Activated naive CD4-positive, alpha-beta T cell treated with anti-CD3 and anti-CD28 coated beads, Interleukin-2, amount 50 U/mL, for 24 hours (primary cell): Measurements from ENCODE around the gene NOL6.
"Not testable (repeated sequence)": the region's sequence is repeated elsewhere in the genome, so short reads cannot be mapped to it uniquely, and the experiment has no call there.

Experiments used
- H3K27ac Mint-ChIP-seq: one replicate; pipeline ENCODE4 v1.8.0; 2021; ENCODE audit warnings: mild to moderate bottlenecking, mixed read lengths
- H3K27me3 Mint-ChIP-seq: one replicate; pipeline ENCODE4 v1.8.0; 2021; ENCODE audit warnings: mixed read lengths
- H3K36me3 Mint-ChIP-seq: one replicate; pipeline ENCODE4 v1.8.0; 2021; ENCODE audit warnings: mixed read lengths
- H3K4me1 Mint-ChIP-seq: one replicate; pipeline ENCODE4 v1.8.0; 2021; ENCODE audit warnings: mixed read lengths
- H3K4me3 Mint-ChIP-seq: one replicate; pipeline ENCODE4 v1.8.0; 2021; ENCODE audit warnings: mild to moderate bottlenecking, mixed read lengths
- H3K9me3 Mint-ChIP-seq: one replicate; pipeline ENCODE4 v1.8.0; 2021; ENCODE audit warnings: mixed read lengths

Gene NOL6

GRCh38 chr9:33435821-33436277, 37.9 kb downstream of the NOL6 start:
- Mint-ChIP-seq H3K9me3 (no peaks in the 10 kb centered on the region), H3K27me3 (no peaks in the 10 kb centered on the region), H3K4me1 (peaks cover 13% of the 10 kb centered on the region), H3K4me3 (no peak overlapping the region), H3K27ac (no peak overlapping the region), H3K36me3 (peaks cover 4% of the 10 kb centered on the region)

GRCh38 chr9:33434317-33435105, 39.2 kb downstream of the NOL6 start:
- H3K4me1 Mint-ChIP-seq = peaks cover 4% of the 10 kb centered on the region
- H3K27ac Mint-ChIP-seq = no peak overlapping the region
- no peak overlapping the region for H3K4me3 Mint-ChIP-seq
- no peaks in the 10 kb centered on the region for H3K27me3 Mint-ChIP-seq
- H3K36me3 Mint-ChIP-seq = no peaks in the 10 kb centered on the region
- H3K9me3 Mint-ChIP-seq = no peaks in the 10 kb centered on the region

DNA sequence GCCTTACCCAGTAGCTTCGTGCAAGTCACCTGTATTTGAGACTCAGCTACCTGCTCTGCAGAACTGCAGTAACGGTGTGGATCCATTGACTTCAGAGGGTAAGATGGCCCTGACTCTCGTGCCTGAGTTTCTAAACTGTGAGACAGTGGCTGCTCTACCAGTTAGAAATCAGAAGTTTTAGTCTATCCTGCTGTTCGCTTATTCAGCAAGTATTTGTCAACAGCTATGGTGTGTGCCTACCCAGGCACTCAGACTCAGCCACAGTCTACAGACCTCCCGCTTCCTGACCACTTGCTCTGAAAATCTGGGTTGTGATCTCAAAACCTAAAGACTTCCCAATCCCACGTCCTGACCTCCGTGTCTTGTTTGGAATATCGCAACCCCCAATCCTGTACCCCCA, 39.9 kb downstream of the NOL6 start:
- no peak overlapping the region for H3K27ac Mint-ChIP-seq
- H3K36me3 Mint-ChIP-seq = no peaks in the 10 kb centered on the region
- no peaks in the 10 kb centered on the region for H3K9me3 Mint-ChIP-seq
- H3K4me3 Mint-ChIP-seq = no peak overlapping the region
- peaks cover 4% of the 10 kb centered on the region for H3K4me1 Mint-ChIP-seq
- no peaks in the 10 kb centered on the region for H3K27me3 Mint-ChIP-seq

- Mint-ChIP-seq H3K36me3 (no peaks in the 10 kb centered on the region), H3K27ac (no peak overlapping the region), H3K4me3 (no peak overlapping the region), H3K9me3 (no peaks in the 10 kb centered on the region), H3K27me3 (no peaks in the 10 kb centered on the region), H3K4me1 (no peaks in the 10 kb centered on the region)
Observed at GRCh38 chr9:33431420-33431819, 42.3 kb downstream of the NOL6 start.

GRCh38 chr9:33430942-33431341, 42.8 kb downstream of the NOL6 start:
- H3K4me3 Mint-ChIP-seq = no peak overlapping the region
- H3K4me1 Mint-ChIP-seq = no peaks in the 10 kb centered on the region
- H3K36me3 Mint-ChIP-seq = no peaks in the 10 kb centered on the region
- no peak overlapping the region for H3K27ac Mint-ChIP-seq
- H3K27me3 Mint-ChIP-seq = no peaks in the 10 kb centered on the region
- H3K9me3 Mint-ChIP-seq = no peaks in the 10 kb centered on the region

GRCh38 chr9:33429256-33429985, 44.3 kb downstream of the NOL6 start:
- H3K4me1 Mint-ChIP-seq = no peaks in the 10 kb centered on the region
- H3K9me3 Mint-ChIP-seq = no peaks in the 10 kb centered on the region
- H3K27ac Mint-ChIP-seq = no peak overlapping the region
- H3K36me3 Mint-ChIP-seq = no peaks in the 10 kb centered on the region
- H3K4me3 Mint-ChIP-seq = no peak overlapping the region
- H3K27me3 Mint-ChIP-seq = no peaks in the 10 kb centered on the region

- Mint-ChIP-seq H3K9me3 (no peaks in the 10 kb centered on the region), H3K4me3 (no peak overlapping the region), H3K36me3 (no peaks in the 10 kb centered on the region), H3K4me1 (no peaks in the 10 kb centered on the region), H3K27ac (no peak overlapping the region), H3K27me3 (no peaks in the 10 kb centered on the region)
Observed at GRCh38 chr9:33426843-33427293, 46.9 kb downstream of the NOL6 start.

GRCh38 chr9:33425128-33425533, 48.6 kb downstream of the NOL6 start:
- no peaks in the 10 kb centered on the region for H3K9me3 Mint-ChIP-seq
- no peaks in the 10 kb centered on the region for H3K36me3 Mint-ChIP-seq
- H3K4me1 Mint-ChIP-seq = peaks cover 4% of the 10 kb centered on the region
- no peak overlapping the region for H3K27ac Mint-ChIP-seq
- no peak overlapping the region for H3K4me3 Mint-ChIP-seq
- H3K27me3 Mint-ChIP-seq = no peaks in the 10 kb centered on the region

- not testable (repeated sequence) for H3K4me3 Mint-ChIP-seq, H3K9me3 Mint-ChIP-seq, H3K4me1 Mint-ChIP-seq, H3K36me3 Mint-ChIP-seq, H3K27ac Mint-ChIP-seq, H3K27me3 Mint-ChIP-seq
Observed at GRCh38 chr9:33424492-33424891, 49.2 kb downstream of the NOL6 start.

- H3K4me1 Mint-ChIP-seq, H3K9me3 Mint-ChIP-seq, H3K27me3 Mint-ChIP-seq, H3K27ac Mint-ChIP-seq, H3K4me3 Mint-ChIP-seq, H3K36me3 Mint-ChIP-seq: not testable (repeated sequence)
Observed at GRCh38 chr9:33424043-33424442, 49.7 kb downstream of the NOL6 start.

- no peak overlapping the region for H3K4me3 Mint-ChIP-seq
Observed at GRCh38 chr9:33419708-33420303, 53.9 kb downstream of the NOL6 start.

DNA sequence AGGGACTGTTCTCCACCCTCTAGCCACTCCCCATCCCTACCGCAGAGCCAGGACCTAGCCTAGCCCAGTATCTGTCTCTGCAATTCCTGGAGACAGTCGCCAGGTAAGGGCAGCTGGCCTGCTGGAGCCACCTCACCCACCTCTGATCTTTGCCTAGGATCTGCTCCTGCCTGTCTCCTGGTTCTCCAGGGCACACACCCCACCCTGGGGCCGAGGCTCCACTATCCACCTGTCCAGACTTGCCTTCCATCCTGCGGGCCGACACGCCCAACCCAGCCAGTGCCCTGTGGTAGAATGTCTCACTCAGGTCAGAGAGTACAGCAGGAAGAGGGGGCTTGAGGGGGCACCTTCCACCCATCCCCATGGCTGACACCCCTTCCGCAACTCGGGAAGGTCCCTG, 55.6 kb downstream of the NOL6 start:
- H3K27me3 Mint-ChIP-seq = no peaks in the 10 kb centered on the region
- no peaks in the 10 kb centered on the region for H3K36me3 Mint-ChIP-seq
- H3K4me1 Mint-ChIP-seq = peaks cover 57% of the 10 kb centered on the region
- no peaks in the 10 kb centered on the region for H3K9me3 Mint-ChIP-seq
- peak overlapping the region; percentile 62 for H3K27ac Mint-ChIP-seq
- no peak overlapping the region for H3K4me3 Mint-ChIP-seq

More at GRCh38 chr9:33419708-33420303, 53.9 kb downstream of the NOL6 start:
- Mint-ChIP-seq H3K27ac (no peak overlapping the region), H3K36me3 (no peaks in the 10 kb centered on the region), H3K27me3 (no peaks in the 10 kb centered on the region), H3K9me3 (no peaks in the 10 kb centered on the region), H3K4me1 (peaks cover 44% of the 10 kb centered on the region)

DNA sequence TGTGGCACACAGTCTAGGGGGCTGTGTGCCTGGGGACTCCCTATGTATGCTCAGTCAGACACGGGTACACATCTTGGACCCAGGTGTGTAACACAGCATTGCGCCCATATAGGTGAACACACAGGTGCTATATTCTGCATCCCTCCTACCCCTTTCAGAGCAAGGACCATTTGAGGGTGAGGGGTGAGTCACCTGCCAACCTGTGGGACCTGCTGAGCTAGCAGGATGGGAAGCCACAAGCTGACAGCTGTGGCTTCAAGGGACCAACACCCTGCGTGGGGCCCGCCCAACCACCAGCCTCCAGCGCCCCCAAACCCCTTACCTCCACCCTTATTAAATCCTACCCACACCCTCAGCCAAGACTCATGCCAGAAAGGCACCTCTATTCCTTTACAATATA, 56.7 kb downstream of the NOL6 start:
- H3K27ac Mint-ChIP-seq = peak overlapping the region; percentile 4
- no peaks in the 10 kb centered on the region for H3K27me3 Mint-ChIP-seq
- peaks cover 57% of the 10 kb centered on the region for H3K4me1 Mint-ChIP-seq

GRCh38 chr9:33415501-33416038, 58.2 kb downstream of the NOL6 start:
- Mint-ChIP-seq H3K27ac (peak overlapping the region; percentile 86), H3K4me3 (peak overlapping the region; percentile 57)

More for the DNA sequence above, 56.7 kb downstream of the NOL6 start:
- Mint-ChIP-seq H3K36me3 (no peaks in the 10 kb centered on the region), H3K9me3 (no peaks in the 10 kb centered on the region), H3K4me3 (peak overlapping the region; percentile 15)

GRCh38 chr9:33414889-33415500, 58.7 kb downstream of the NOL6 start:
- Mint-ChIP-seq H3K27me3 (no peaks in the 10 kb centered on the region), H3K4me1 (peaks cover 51% of the 10 kb centered on the region), H3K27ac (peak overlapping the region; percentile 86), H3K4me3 (peak overlapping the region; percentile 57), H3K9me3 (no peaks in the 10 kb centered on the region), H3K36me3 (no peaks in the 10 kb centered on the region)

More at GRCh38 chr9:33415501-33416038, 58.2 kb downstream of the NOL6 start:
- no peaks in the 10 kb centered on the region for H3K36me3 Mint-ChIP-seq
- no peaks in the 10 kb centered on the region for H3K9me3 Mint-ChIP-seq
- no peaks in the 10 kb centered on the region for H3K27me3 Mint-ChIP-seq
- H3K4me1 Mint-ChIP-seq = peaks cover 57% of the 10 kb centered on the region
